Liver (tissue), 3 donors: Measurements from ENCODE around the gene FBXO8.

ENCODE experiments used
- ATF3 ChIP-seq: IDR thresholded peaks from 2 replicates; pipeline ENCODE4 v1.6.1; 2016; ENCODE audit warnings: antibody characterized with exemption
- EGR1 ChIP-seq, 2 donors: IDR thresholded peaks; 2 replicates each; pipeline ENCODE4 v1.6.1; 2016 to 2018; ENCODE audit warnings: antibody characterized with exemption in 2 of 2, low read depth in 2 of 2
- HNF4G ChIP-seq: IDR thresholded peaks from 2 replicates; pipeline ENCODE4 v1.6.1; 2016; ENCODE audit warnings: antibody characterized with exemption
- JUND ChIP-seq, 2 donors: IDR thresholded peaks; 2 replicates each; pipeline ENCODE4 v1.6.1; 2016; ENCODE audit warnings: antibody characterized with exemption in 2 of 2
- RAD21 ChIP-seq, 2 donors: IDR thresholded peaks; 2 replicates each; pipeline ENCODE4 v1.6.1; 2016; ENCODE audit warnings: antibody characterized with exemption in 2 of 2, mild to moderate bottlenecking in 2 of 2
- SP1 ChIP-seq: IDR thresholded peaks from 2 replicates; pipeline ENCODE4 v1.6.1; 2018; ENCODE audit warnings: antibody characterized with exemption, mild to moderate bottlenecking
- TAF1 ChIP-seq: conservative IDR thresholded peaks from 2 replicates; pipeline ENCODE4 v1.6.1; 2016; ENCODE audit warnings: antibody characterized with exemption, mild to moderate bottlenecking
- TF ChIP-seq, protein P1 (sequence below): fragments of 150-350 bp; IDR thresholded peaks from 2 replicates; pipeline ENCODE4 v1.5.1; 2017; ENCODE audit warnings: improper control_type of control experiment, low read depth, low read length; ENCODE audit not compliant: missing input control
- donor health status: healthy.
- donor health status: healthy.

- TF ChIP-seq, protein P1, sequence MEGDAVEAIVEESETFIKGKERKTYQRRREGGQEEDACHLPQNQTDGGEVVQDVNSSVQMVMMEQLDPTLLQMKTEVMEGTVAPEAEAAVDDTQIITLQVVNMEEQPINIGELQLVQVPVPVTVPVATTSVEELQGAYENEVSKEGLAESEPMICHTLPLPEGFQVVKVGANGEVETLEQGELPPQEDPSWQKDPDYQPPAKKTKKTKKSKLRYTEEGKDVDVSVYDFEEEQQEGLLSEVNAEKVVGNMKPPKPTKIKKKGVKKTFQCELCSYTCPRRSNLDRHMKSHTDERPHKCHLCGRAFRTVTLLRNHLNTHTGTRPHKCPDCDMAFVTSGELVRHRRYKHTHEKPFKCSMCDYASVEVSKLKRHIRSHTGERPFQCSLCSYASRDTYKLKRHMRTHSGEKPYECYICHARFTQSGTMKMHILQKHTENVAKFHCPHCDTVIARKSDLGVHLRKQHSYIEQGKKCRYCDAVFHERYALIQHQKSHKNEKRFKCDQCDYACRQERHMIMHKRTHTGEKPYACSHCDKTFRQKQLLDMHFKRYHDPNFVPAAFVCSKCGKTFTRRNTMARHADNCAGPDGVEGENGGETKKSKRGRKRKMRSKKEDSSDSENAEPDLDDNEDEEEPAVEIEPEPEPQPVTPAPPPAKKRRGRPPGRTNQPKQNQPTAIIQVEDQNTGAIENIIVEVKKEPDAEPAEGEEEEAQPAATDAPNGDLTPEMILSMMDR = no peak
- no peak for TF ChIP-seq HNF4G
- no peak for TF ChIP-seq SP1
- TF ChIP-seq RAD21 (IDR thresholded peaks at IDR 0.05) = no peak
- no peak for TF ChIP-seq EGR1 (IDR thresholded peaks at IDR 0.05; ENCODE audit: low read depth in 2 of 2)
- TF ChIP-seq JUND (IDR thresholded peaks at IDR 0.05) = no peak
- no peak for TF ChIP-seq ATF3
- no peak for TF ChIP-seq TAF1
Measured at GRCh38 chr4:174201871-174202270, 81.6 kb downstream of the FBXO8 start.
